ENCODE results near the gene MARK4.

MARK4 gene

DNA sequence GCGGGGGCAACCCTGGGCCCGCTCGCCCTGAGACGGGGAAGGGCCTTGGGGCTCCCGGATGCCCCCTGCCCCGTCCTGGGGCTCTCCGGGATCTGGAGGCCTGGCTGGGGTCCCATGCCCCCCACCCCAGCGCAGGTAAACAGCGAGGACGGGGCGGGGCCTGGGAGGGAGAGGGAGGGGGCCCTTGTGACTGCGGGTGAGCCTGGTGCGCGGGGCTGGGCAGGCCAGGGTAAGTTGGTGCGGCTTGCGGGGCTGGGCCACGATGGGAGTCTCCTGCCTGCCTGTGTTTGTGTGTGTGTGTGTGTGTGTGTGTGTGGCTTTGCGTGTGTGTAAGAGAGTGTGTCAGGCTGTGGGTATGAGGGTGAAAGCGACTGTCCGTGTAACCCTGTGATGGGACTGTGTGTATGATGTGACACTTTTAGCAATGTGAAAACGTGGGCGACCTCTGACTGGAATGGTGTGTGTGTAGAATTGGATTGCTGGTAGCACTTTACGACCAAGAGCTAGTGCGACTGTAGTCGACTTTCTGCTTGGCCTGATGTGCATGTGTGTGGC, 89.9 kb downstream of the MARK4 start:
- peak; percentile 7 for DNase-seq (ENCODE audit: low read depth)
- H3K4me3 ChIP-seq (ENCODE audit: control insufficient read depth, low read depth, low read length): no peak overlapping the region
- TF ChIP-seq, protein P1, sequence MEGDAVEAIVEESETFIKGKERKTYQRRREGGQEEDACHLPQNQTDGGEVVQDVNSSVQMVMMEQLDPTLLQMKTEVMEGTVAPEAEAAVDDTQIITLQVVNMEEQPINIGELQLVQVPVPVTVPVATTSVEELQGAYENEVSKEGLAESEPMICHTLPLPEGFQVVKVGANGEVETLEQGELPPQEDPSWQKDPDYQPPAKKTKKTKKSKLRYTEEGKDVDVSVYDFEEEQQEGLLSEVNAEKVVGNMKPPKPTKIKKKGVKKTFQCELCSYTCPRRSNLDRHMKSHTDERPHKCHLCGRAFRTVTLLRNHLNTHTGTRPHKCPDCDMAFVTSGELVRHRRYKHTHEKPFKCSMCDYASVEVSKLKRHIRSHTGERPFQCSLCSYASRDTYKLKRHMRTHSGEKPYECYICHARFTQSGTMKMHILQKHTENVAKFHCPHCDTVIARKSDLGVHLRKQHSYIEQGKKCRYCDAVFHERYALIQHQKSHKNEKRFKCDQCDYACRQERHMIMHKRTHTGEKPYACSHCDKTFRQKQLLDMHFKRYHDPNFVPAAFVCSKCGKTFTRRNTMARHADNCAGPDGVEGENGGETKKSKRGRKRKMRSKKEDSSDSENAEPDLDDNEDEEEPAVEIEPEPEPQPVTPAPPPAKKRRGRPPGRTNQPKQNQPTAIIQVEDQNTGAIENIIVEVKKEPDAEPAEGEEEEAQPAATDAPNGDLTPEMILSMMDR (conservative IDR thresholded peaks at IDR 0.05; ENCODE audit: control insufficient read depth, insufficient read depth, low read depth, low read length): no peak

DNA sequence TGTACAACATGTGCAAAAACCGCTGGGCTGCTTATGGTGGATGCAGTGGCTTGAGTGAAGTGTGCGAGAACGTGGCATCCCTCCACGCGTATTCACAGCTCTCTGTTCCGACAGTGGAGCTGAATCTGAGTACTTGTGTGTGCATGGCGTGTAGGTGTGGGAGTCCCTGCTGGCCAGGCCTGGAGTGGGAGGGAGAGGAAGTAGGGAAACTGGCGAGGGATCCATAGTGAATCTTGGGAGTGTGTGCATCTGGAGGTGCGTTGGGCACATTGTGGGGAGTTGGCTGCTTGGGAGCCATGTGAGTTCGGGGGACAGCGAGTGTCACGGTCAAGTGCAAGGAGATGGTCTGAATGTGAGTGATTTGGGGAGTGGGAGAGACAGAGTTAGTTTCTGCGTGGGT, 91.8 kb downstream of the MARK4 start:
- TF ChIP-seq, protein P1 (conservative IDR thresholded peaks at IDR 0.05; ENCODE audit: control insufficient read depth, insufficient read depth, low read depth, low read length): no peak
- no peak for DNase-seq (ENCODE audit: low read depth)
- no peak overlapping the region for H3K4me3 ChIP-seq (ENCODE audit: control insufficient read depth, low read depth, low read length)

DNA sequence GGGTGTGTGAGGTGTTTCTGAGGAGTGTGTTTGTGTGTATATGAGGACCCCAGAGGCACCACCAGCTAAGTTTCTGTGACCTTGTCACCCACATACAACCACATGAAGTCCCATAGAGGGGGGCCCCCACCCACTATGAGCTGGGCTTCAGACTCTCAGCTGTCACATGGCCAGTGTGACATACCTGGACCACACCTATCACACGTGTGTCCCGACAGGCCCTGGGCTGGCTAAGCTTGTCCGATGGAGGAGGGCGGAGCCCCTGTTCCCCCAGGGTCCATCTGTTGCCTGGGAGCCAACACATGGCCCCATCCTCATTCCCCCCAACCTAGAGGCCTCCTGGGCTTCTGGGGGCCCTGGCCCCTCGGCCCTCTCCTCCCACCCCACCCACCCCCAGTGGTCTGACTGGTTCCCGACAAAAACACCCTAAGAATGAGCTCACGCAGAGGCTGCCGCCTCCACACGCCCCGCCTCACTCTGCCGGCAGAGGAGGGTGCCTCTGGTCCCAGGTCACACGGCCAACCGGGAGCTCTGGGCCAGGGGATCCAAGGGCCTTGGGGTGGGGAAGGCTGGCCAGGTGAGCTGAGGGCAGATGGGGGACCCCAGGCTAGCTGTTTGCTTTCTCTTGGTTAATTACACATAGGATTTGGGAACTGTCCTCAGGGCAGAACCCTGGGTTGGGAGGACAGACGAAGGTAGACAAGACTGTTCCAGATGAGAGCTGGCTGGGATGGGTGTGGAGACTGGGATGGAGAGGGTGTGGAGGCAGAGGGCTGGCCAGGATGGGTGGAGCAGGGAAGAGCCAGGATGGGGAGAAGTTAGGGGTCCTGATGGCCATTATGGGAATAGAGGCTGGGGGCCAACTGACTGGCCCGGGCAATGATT, 93.8 kb downstream of the MARK4 start:
- H3K4me3 ChIP-seq (ENCODE audit: control insufficient read depth, low read depth, low read length): no peak overlapping the region
- DNase-seq (ENCODE audit: low read depth): no peak
- TF ChIP-seq, protein P1 (conservative IDR thresholded peaks at IDR 0.05; ENCODE audit: control insufficient read depth, insufficient read depth, low read depth, low read length): no peak

DNA sequence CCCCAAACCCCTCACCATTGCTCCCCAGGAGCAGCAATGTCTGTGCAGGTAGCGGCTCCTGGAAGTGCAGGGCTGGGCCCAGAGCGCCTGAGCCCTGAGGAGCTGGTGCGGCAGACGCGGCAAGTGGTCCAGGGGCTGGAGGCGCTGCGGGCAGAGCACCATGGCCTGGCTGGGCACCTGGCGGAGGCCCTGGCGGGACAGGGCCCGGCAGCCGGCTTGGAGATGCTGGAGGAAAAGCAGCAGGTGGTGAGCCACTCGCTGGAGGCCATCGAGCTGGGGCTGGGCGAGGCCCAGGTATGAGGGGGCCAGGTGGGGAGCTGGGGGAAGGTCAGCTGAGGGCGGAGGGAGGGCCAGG, 94.4 kb downstream of the MARK4 start:
- no peak overlapping the region for H3K4me3 ChIP-seq (ENCODE audit: control insufficient read depth, low read depth, low read length)
- no peak for DNase-seq (ENCODE audit: low read depth)
- TF ChIP-seq, protein P1 (conservative IDR thresholded peaks at IDR 0.05; ENCODE audit: control insufficient read depth, insufficient read depth, low read depth, low read length): no peak

DNA sequence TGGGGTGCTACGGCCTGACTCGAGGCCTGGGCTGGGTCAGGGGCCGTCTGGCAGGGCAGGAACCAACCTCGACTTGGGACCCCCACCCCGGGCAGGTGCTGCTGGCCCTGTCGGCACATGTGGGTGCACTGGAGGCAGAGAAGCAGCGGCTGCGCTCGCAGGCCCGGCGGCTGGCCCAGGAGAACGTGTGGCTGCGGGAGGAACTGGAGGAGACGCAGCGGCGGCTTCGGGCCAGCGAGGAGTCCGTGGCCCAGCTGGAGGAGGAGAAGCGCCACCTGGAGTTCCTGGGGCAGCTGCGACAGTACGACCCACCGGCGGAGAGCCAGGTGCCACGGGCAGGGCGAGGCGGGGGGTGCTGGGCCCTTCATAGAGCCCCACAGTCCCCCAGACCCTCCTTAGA, 95.4 kb downstream of the MARK4 start:
- DNase-seq (ENCODE audit: low read depth): no peak
- TF ChIP-seq, protein P1 (conservative IDR thresholded peaks at IDR 0.05; ENCODE audit: control insufficient read depth, insufficient read depth, low read depth, low read length): no peak
- H3K4me3 ChIP-seq (ENCODE audit: control insufficient read depth, low read depth, low read length): no peak overlapping the region

DNA sequence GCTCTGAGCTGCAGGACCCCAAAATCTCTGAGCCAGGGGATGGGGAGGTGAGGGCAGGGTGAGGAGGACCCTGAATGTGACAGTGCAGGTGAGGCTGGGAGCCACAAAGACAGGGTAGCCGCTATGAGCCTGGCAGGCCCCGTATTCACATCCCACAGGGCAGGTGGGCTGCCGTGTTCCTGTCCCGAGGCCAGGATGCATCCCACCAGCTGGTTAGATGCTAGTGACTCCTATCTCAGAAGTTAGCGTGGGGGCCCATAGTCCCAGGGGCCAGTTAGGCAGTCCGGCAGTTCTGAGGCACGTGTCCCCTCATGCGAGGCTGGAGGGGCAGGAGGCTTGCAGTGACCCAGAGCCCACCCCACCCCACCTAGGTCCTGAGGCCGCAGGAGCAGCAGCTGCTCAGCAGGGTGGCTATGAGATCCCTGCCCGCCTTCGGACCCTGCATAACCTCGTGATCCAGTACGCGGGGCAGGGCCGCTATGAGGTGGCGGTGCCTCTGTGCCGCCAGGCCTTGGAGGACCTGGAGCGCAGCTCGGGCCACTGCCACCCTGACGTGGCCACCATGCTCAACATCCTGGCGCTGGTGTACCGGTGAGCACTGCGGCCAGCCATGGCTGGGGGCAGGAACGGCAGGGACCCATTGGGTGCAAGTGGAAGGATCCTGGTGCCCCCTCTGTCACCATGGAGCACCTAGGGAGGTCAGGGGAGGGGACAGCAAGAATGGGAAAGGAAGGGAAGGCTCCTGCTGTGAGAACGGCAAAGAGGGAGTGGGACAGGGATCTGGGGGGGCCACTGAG, 96.7 kb downstream of the MARK4 start:
- no peak for DNase-seq (ENCODE audit: low read depth)
- TF ChIP-seq, protein P1 (conservative IDR thresholded peaks at IDR 0.05; ENCODE audit: control insufficient read depth, insufficient read depth, low read depth, low read length): no peak
- no peak overlapping the region for H3K4me3 ChIP-seq (ENCODE audit: control insufficient read depth, low read depth, low read length)
